Right atrium auricular region (tissue), 2 donors: ENCODE data around the gene DBT. TPM values are rescaled to one million over a fixed set of nuclear protein-coding genes. Genes with fewer than 3 reads are reported as not detected.
"Not testable (repeated sequence)": the region's sequence is repeated elsewhere in the genome, so short reads cannot be mapped to it uniquely, and the experiment has no call there.

Experiments
- DNase-seq: peaks from one replicate; pipeline ENCODE4 v3.0.0-alpha.2; 2019; ENCODE audit warnings: low spot score
- H3K27ac ChIP-seq, 2 donors: fragments of 200-600 bp; sonication (generic); 1 replicate in 1 of 2; 2 replicates in 1 of 2; pipeline ENCODE4 v1.5.1; 2016 to 2019
- H3K27me3 ChIP-seq, 2 donors: fragments of 200-600 bp; sonication (generic); one replicate each; pipeline versions ENCODE4 v1.5.1 to v1.6.0; 2017 to 2019
- H3K36me3 ChIP-seq: fragments of 200-600 bp; sonication (generic); one replicate; pipeline ENCODE4 v1.5.1; 2016
- H3K4me1 ChIP-seq, 2 donors: fragments of 200-600 bp; sonication (generic); one replicate each; pipeline versions ENCODE4 v1.5.1 to v1.6.0; 2017 to 2019
- H3K4me3 ChIP-seq, 2 donors: fragments of 200-600 bp; sonication (generic); 1 replicate in 1 of 2; 2 replicates in 1 of 2; pipeline ENCODE4 v1.5.1; 2017 to 2019; ENCODE audit warnings: mild to moderate bottlenecking in 1 of 2, moderate library complexity in 1 of 2
- H3K9me3 ChIP-seq, 2 donors: fragments of 200-600 bp; sonication (generic); one replicate each; pipeline ENCODE4 v1.5.1; 2019
- CTCF ChIP-seq, 2 donors: fragments of 200-600 bp; sonication (generic); IDR thresholded peaks; one replicate each; pipeline ENCODE4 v1.5.1; 2019; ENCODE audit warnings: antibody characterized with exemption in 2 of 2
- total RNA-seq, 2 donors: library from RNA; depleted of rRNA; stranded (reverse); fragments of >200 nt; gene quantifications; one replicate each; pipeline ENCODE4 v1.1.0, GENCODE V29; 2016

Gene DBT
- total RNA-seq, 2 donors from 2014 or later: 6.2 to 14.0 TPM

- H3K9me3 ChIP-seq: no peaks in the 10 kb centered on the region
- H3K4me1 ChIP-seq: peaks cover 0 to 7% of the 10 kb centered on the region in 2 donors
- H3K27ac ChIP-seq: no peak overlapping the region
- no peaks in the 10 kb centered on the region for H3K36me3 ChIP-seq
- no peak overlapping the region for H3K4me3 ChIP-seq
- no peak for DNase-seq
- TF ChIP-seq CTCF (IDR thresholded peaks at IDR 0.05): no peak
- H3K27me3 ChIP-seq: no peaks in the 10 kb centered on the region
These were observed 12.1 kb upstream of the DBT start for GRCh38 chr1:100261686-100262085.

- not testable (repeated sequence) for H3K4me3 ChIP-seq
These were observed 8.8 kb upstream of the DBT start for GRCh38 chr1:100258427-100258826.

DNA sequence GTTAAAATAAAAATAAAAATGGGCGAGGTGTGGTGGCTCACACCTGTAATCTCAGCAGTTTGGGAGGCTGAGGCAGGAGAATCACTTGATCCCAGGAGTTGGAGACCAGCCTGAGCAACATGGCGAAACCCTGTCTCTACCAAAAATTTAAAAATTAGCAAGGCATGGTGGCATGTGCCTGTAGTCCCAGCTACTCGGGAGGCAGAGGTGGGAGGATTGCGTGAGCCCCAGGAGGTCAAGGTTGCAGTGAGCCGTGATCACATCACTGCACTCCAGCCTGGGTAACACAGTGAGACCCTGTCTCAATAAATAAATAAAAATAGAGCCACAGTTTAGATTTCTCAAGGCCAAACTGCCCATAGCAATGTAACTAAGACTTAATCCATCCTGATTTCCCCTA is 6.6 kb upstream of the DBT start:
- H3K27ac ChIP-seq, DNase-seq, H3K4me3 ChIP-seq, H3K36me3 ChIP-seq, H3K9me3 ChIP-seq, H3K27me3 ChIP-seq, H3K4me1 ChIP-seq: not testable (repeated sequence)

More at GRCh38 chr1:100258427-100258826, 8.8 kb upstream of the DBT start:
- not testable (repeated sequence) for H3K27me3 ChIP-seq, DNase-seq, H3K27ac ChIP-seq, H3K4me1 ChIP-seq, H3K9me3 ChIP-seq, H3K36me3 ChIP-seq

GRCh38 chr1:100253552-100253951 is 3.9 kb upstream of the DBT start:
- Histone ChIP-seq H3K36me3 (no peaks in the 10 kb centered on the region), H3K4me3 (no peak overlapping the region), H3K27me3 (no peaks in the 10 kb centered on the region), H3K9me3 (no peaks in the 10 kb centered on the region), H3K27ac (no peak overlapping the region), H3K4me1 (peaks cover 0 to 10% of the 10 kb centered on the region in 2 donors)
- DNase-seq: no peak
- no peak for TF ChIP-seq CTCF (IDR thresholded peaks at IDR 0.05)

DNA sequence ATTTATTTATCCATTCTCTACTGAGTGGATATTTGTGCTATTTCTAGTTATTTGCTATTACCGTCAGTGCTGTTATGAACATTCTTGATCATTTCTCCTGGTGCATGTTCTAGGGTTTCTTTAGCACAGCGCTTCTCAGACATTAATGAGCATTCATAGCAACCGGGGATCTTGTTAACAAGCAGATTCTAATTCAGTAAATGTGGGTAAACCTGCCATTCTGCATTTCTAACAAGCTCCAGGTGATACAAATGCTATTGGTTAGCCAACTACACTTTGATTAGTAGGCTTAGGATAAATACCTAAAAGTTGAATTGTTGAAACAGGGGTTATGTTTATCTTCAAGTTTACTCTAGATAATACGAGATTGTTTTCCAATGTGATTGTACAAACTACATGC is 3.3 kb upstream of the DBT start:
- TF ChIP-seq CTCF (IDR thresholded peaks at IDR 0.05): no peak
- H3K36me3 ChIP-seq: no peaks in the 10 kb centered on the region
- no peak for DNase-seq
- H3K27ac ChIP-seq: no peak overlapping the region
- H3K27me3 ChIP-seq: no peaks in the 10 kb centered on the region
- H3K4me3 ChIP-seq: no peak overlapping the region
- H3K4me1 ChIP-seq: peaks cover 0 to 15% of the 10 kb centered on the region in 2 donors
- H3K9me3 ChIP-seq: no peaks in the 10 kb centered on the region

DNA sequence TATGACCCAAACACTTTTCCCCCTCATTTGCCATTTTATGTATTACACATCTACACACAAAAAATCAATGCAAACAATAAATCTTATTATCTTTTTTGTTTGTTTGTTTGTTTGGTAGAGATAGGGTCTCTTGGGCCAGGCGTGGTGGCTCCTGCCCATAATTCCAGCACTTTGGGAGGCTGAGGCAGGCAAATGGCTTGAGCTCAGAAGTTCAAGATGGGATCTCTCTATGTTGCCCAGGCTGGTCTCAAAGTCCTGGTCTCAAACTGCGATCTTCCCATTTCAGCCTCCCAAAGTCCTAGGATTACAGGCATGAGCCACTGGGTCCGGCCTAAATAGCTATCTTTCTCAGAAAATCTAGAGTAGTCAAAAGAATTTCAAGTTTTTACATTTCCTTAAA is 1.2 kb upstream of the DBT start:
- peaks cover 0 to 15% of the 10 kb centered on the region in 2 donors for H3K4me1 ChIP-seq
- no peak overlapping the region for H3K27ac ChIP-seq
- no peak for TF ChIP-seq CTCF (IDR thresholded peaks at IDR 0.05)
- H3K4me3 ChIP-seq: no peak overlapping the region
- DNase-seq: no peak
- H3K9me3 ChIP-seq: no peaks in the 10 kb centered on the region
- no peaks in the 10 kb centered on the region for H3K36me3 ChIP-seq
- H3K27me3 ChIP-seq: no peaks in the 10 kb centered on the region

DNA sequence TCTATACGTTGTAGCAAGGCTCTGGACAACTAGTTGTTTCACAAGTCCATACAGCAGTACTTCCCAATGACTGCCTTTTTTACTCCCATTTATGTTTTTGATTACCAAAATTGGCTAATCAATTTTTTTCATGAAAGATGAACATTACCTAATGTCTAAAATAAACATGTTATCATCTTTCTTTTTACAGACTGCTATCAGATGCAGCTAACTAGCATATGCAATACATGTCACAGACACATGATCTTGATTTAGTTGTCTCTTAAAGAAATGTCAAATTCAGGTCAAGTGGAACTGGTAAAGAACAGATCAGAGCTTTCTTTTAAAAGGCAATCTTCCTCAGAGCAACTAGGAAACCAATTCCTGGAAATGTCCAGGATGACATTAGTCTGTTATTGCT is 630 bp upstream of the DBT start:
- H3K4me3 ChIP-seq: peak overlapping the region; percentile 79 to 83
- no peaks in the 10 kb centered on the region for H3K36me3 ChIP-seq
- H3K27me3 ChIP-seq: no peaks in the 10 kb centered on the region
- no peak for TF ChIP-seq CTCF (IDR thresholded peaks at IDR 0.05)
- peak overlapping the region; percentile 85 to 88 for H3K27ac ChIP-seq
- H3K9me3 ChIP-seq: no peaks in the 10 kb centered on the region
- DNase-seq: no peak
- peaks cover 0 to 15% of the 10 kb centered on the region in 2 donors for H3K4me1 ChIP-seq
